ENCODE results near the gene TRIM49D2. TPM values are rescaled to one million over a fixed set of nuclear protein-coding genes. Genes with fewer than 3 reads are reported as not detected.
"Not testable (repeated sequence)": the region's sequence is repeated elsewhere in the genome, so short reads cannot be mapped to it uniquely, and the experiment has no call there.

TRIM49D2 gene, protein sequence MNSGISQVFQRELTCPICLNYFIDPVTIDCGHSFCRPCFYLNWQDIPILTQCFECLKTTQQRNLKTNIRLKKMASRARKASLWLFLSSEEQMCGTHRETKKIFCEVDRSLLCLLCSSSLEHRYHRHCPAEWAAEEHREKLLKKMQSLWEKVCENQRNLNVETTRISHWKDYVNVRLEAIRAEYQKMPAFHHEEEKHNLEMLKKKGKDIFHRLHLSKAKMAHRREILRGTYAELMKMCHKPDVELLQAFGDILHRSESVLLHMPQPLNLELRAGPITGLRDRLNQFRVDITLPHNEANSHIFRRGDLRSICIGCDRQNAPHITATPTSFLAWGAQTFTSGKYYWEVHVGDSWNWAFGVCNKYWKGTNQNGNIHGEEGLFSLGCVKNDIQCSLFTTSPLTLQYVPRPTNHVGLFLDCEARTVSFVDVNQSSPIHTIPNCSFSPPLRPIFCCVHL
- polyA plus RNA-seq (2013): not detected in 2 replicates

DNA sequence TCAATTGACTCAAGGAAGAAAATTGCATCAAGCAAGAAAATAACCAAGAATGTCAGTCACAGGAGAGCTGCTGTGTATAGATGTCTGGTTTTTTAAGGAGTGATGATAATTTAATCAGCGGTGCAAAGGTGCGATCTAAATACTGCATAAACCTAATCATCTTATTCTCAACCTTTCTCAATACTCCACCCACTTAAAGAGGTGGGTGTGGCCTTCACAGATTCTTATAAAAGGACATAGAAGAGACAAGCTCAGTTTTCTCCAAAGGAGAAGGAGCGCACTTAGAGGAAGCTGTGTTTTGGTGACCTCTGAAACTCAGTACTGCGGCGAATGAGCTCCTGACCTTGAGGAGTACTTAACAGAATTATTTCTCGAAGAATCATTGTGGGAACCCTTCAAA, at the start of gene TRIM49D2:
Gene TRIM49D2 (plus strand): TSS at position 301 of the 400 bp plus-strand sequence. CDS start 2,698 bp downstream, outside the sequence.
- no CpG with 5 or more reads among the region's 6 CpGs for WGBS (ENCODE audit: extremely low coverage, insufficient coverage, insufficient read length)
- not testable (repeated sequence) for H3K27me3 ChIP-seq (ENCODE audit: insufficient read depth, low read length); H3K9me3 ChIP-seq (ENCODE audit: insufficient read depth, low read depth, low read length); H3K4me2 ChIP-seq (ENCODE audit: low read length); H3K14ac ChIP-seq (ENCODE audit: low read length); H3K4ac ChIP-seq (ENCODE audit: low read depth, low read length); H2BK120ac ChIP-seq (ENCODE audit: insufficient read depth, low read length, poor library complexity); H4K91ac ChIP-seq (ENCODE audit: low read depth, low read length); H2AFZ ChIP-seq (ENCODE audit: insufficient read depth, low read length, poor library complexity); H2AK5ac ChIP-seq (ENCODE audit: low read length); H3K23ac ChIP-seq (ENCODE audit: low read length); H3K4me1 ChIP-seq (ENCODE audit: control insufficient read depth in 1 of 2, insufficient read depth in 2 of 2, low read length in 2 of 2); H3K36me3 ChIP-seq (ENCODE audit: control insufficient read depth in 1 of 2, insufficient read depth in 2 of 2, low read length in 2 of 2); H3K79me2 ChIP-seq (ENCODE audit: control insufficient read depth, insufficient read depth, low read length, poor library complexity); H3K4me3 ChIP-seq (ENCODE audit: low read depth, low read length); H4K12ac ChIP-seq (ENCODE audit: low read depth, low read length); H4K8ac ChIP-seq (ENCODE audit: low read depth, low read length); H3K27ac ChIP-seq (ENCODE audit: low read depth, low read length); H3K79me1 ChIP-seq (ENCODE audit: low read length); H2BK5ac ChIP-seq (ENCODE audit: low read depth, low read length, poor library complexity); DNase-seq; H2BK12ac ChIP-seq (ENCODE audit: low read length); H3K9ac ChIP-seq (ENCODE audit: low read length); H3K18ac ChIP-seq (ENCODE audit: low read length)

DNA sequence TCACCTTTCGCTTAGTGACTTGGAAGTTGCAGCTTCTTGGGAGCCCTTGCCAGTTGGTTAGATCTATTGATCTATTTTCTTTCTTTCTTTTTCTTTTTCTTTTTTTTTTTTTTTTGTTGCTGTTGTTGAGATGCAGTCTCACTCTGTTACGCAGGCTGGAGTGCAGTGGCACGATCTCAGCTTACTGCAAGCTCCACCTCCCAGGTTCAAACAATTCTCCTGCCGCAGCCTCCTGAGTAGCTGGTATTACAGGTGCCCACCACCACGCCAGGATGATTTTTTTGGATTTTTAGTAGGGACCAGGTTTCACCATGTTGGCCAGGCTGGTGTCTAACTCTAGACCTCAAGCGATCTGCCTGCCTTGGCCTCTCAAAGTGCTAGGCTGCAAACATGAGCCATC, 46.4 kb upstream of the TRIM49D2 start:
- WGBS (ENCODE audit: extremely low coverage, insufficient coverage, insufficient read length): no CpG with 5 or more reads among the region's 6 CpGs

DNA sequence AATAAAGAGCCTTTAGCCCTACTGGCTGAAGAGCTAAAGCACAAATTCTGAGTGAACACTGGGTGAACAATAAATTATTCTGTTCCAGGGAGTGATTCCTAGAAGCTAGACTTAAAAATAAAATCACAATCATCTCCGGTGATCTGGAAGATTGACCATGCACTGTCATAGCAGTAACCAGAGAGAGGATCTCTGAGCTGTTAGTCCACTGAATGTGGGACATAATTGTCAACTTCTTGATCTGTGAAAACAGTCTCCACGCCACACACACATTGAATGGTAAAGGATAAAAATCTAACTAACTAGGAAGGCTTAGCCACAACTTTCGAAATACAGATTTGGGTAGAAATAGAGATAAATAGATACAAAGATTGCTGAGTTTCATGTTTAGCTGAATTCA, 30.6 kb upstream of the TRIM49D2 start:
- WGBS (ENCODE audit: extremely low coverage, insufficient coverage, insufficient read length): no CpG with 5 or more reads among the region's 3 CpGs
- not testable (repeated sequence) for H2BK5ac ChIP-seq (ENCODE audit: low read depth, low read length, poor library complexity); H3K4me1 ChIP-seq (ENCODE audit: control insufficient read depth in 1 of 2, insufficient read depth in 2 of 2, low read length in 2 of 2); H3K79me1 ChIP-seq (ENCODE audit: low read length); H4K12ac ChIP-seq (ENCODE audit: low read depth, low read length); H3K4ac ChIP-seq (ENCODE audit: low read depth, low read length); H2AK5ac ChIP-seq (ENCODE audit: low read length); H3K4me2 ChIP-seq (ENCODE audit: low read length); H3K14ac ChIP-seq (ENCODE audit: low read length); H4K91ac ChIP-seq (ENCODE audit: low read depth, low read length); H2BK120ac ChIP-seq (ENCODE audit: insufficient read depth, low read length, poor library complexity); H3K27me3 ChIP-seq (ENCODE audit: insufficient read depth, low read length); H3K27ac ChIP-seq (ENCODE audit: low read depth, low read length); H2BK12ac ChIP-seq (ENCODE audit: low read length); H3K23ac ChIP-seq (ENCODE audit: low read length); DNase-seq; H3K18ac ChIP-seq (ENCODE audit: low read length); H3K9me3 ChIP-seq (ENCODE audit: insufficient read depth, low read depth, low read length); H3K9ac ChIP-seq (ENCODE audit: low read length); H4K8ac ChIP-seq (ENCODE audit: low read depth, low read length); H2AFZ ChIP-seq (ENCODE audit: insufficient read depth, low read length, poor library complexity); H3K36me3 ChIP-seq (ENCODE audit: control insufficient read depth in 1 of 2, insufficient read depth in 2 of 2, low read length in 2 of 2); H3K79me2 ChIP-seq (ENCODE audit: control insufficient read depth, insufficient read depth, low read length, poor library complexity); H3K4me3 ChIP-seq (ENCODE audit: low read depth, low read length)

More for the DNA sequence above, 46.4 kb upstream of the TRIM49D2 start:
- not testable (repeated sequence) for H3K14ac ChIP-seq (ENCODE audit: low read length); H4K12ac ChIP-seq (ENCODE audit: low read depth, low read length); H4K8ac ChIP-seq (ENCODE audit: low read depth, low read length); H3K9me3 ChIP-seq (ENCODE audit: insufficient read depth, low read depth, low read length); H3K27me3 ChIP-seq (ENCODE audit: insufficient read depth, low read length); H3K23ac ChIP-seq (ENCODE audit: low read length); H3K79me2 ChIP-seq (ENCODE audit: control insufficient read depth, insufficient read depth, low read length, poor library complexity); H3K9ac ChIP-seq (ENCODE audit: low read length); H3K4me1 ChIP-seq (ENCODE audit: control insufficient read depth in 1 of 2, insufficient read depth in 2 of 2, low read length in 2 of 2); H4K91ac ChIP-seq (ENCODE audit: low read depth, low read length); H3K4me2 ChIP-seq (ENCODE audit: low read length); H3K79me1 ChIP-seq (ENCODE audit: low read length); H3K18ac ChIP-seq (ENCODE audit: low read length); H3K4me3 ChIP-seq (ENCODE audit: low read depth, low read length); H3K36me3 ChIP-seq (ENCODE audit: control insufficient read depth in 1 of 2, insufficient read depth in 2 of 2, low read length in 2 of 2); H3K27ac ChIP-seq (ENCODE audit: low read depth, low read length); H3K4ac ChIP-seq (ENCODE audit: low read depth, low read length); H2BK12ac ChIP-seq (ENCODE audit: low read length); H2AFZ ChIP-seq (ENCODE audit: insufficient read depth, low read length, poor library complexity); H2BK120ac ChIP-seq (ENCODE audit: insufficient read depth, low read length, poor library complexity); H2AK5ac ChIP-seq (ENCODE audit: low read length); H2BK5ac ChIP-seq (ENCODE audit: low read depth, low read length, poor library complexity)
- peak in 1 of 2 donors; percentile 0 for DNase-seq

DNA sequence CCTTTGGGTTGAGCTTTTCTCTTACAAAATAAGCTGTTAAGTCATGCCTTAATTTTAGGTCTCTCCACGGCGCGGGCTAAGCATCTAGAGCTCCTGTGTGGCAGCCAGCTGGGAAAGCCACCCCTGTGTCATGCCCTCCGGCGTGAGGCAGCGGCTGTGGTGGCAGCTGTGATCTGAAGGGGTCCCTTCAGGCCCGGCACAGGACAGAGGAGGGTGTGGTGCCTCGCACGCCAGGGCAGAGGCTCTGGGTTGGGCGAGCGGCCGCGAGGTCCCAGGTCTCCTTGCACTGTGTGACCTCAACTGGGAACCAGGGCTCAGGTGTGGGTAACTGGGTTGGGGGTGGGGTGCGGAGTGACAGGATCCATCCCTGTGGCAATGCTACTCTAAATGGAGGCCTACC, 23.1 kb upstream of the TRIM49D2 start:
- H3K9ac ChIP-seq (ENCODE audit: low read length); DNase-seq; H2AFZ ChIP-seq (ENCODE audit: insufficient read depth, low read length, poor library complexity); H3K14ac ChIP-seq (ENCODE audit: low read length); H3K79me1 ChIP-seq (ENCODE audit: low read length); H2BK120ac ChIP-seq (ENCODE audit: insufficient read depth, low read length, poor library complexity); H3K4me3 ChIP-seq (ENCODE audit: low read depth, low read length); H3K36me3 ChIP-seq (ENCODE audit: control insufficient read depth in 1 of 2, insufficient read depth in 2 of 2, low read length in 2 of 2); H3K27ac ChIP-seq (ENCODE audit: low read depth, low read length); H3K4me1 ChIP-seq (ENCODE audit: control insufficient read depth in 1 of 2, insufficient read depth in 2 of 2, low read length in 2 of 2); H3K27me3 ChIP-seq (ENCODE audit: insufficient read depth, low read length); H3K4ac ChIP-seq (ENCODE audit: low read depth, low read length); H2BK12ac ChIP-seq (ENCODE audit: low read length); H4K12ac ChIP-seq (ENCODE audit: low read depth, low read length); H2AK5ac ChIP-seq (ENCODE audit: low read length); H3K9me3 ChIP-seq (ENCODE audit: insufficient read depth, low read depth, low read length); H3K23ac ChIP-seq (ENCODE audit: low read length); H4K91ac ChIP-seq (ENCODE audit: low read depth, low read length); H2BK5ac ChIP-seq (ENCODE audit: low read depth, low read length, poor library complexity); H3K18ac ChIP-seq (ENCODE audit: low read length); H3K79me2 ChIP-seq (ENCODE audit: control insufficient read depth, insufficient read depth, low read length, poor library complexity); H4K8ac ChIP-seq (ENCODE audit: low read depth, low read length); H3K4me2 ChIP-seq (ENCODE audit: low read length): not testable (repeated sequence)
- WGBS (ENCODE audit: extremely low coverage, insufficient coverage, insufficient read length): no CpG with 5 or more reads among the region's 14 CpGs
